GM18520 (cell line): Measurements from ENCODE around the gene KCNIP2.

Experiments
- ATAC-seq: cut with Tn5 transposase; IDR thresholded peaks from one replicate; pipeline ENCODE4 v1.9.1; 2021; ENCODE audit not compliant: unreplicated experiment

KCNIP2 gene

GRCh38 chr10:101785801-101786200 lies 57.8 kb downstream of the KCNIP2 start:
- ATAC-seq: no peak

- no peak for ATAC-seq
Observed at GRCh38 chr10:101784558-101784957, 59.0 kb downstream of the KCNIP2 start.

DNA sequence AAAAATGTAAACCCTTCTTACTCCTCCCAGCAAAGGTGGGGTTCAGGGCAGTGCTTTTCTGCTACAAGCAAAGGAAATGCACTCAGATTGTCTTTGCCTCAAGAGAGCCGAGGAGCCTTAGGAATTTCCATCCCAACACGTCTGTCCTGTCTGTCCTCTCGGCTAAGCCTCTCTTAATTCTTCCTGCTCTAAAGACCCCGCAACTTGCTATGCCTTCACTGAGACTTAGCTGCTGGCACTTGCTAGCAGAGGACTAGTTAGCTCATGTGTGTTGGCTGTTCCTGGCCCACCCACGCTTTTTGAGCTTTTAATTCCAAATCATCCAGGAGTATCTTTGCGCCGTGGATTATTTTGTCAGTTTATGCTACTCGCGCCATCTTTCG lies 59.9 kb downstream of the KCNIP2 start:
- ATAC-seq: no peak

GRCh38 chr10:101782811-101783735 lies 60.5 kb downstream of the KCNIP2 start, which contains the start of gene NPM3:
Gene NPM3, minus strand, starts transcription at chr10:101783446. Its CDS starts 56 bp downstream, at chr10:101783390.
- ATAC-seq: peak; percentile 41

- ATAC-seq: no peak
Observed at GRCh38 chr10:101781984-101782810, 61.4 kb downstream of the KCNIP2 start.

- no peak for ATAC-seq
Observed at GRCh38 chr10:101781655-101781983, 62.0 kb downstream of the KCNIP2 start.

DNA sequence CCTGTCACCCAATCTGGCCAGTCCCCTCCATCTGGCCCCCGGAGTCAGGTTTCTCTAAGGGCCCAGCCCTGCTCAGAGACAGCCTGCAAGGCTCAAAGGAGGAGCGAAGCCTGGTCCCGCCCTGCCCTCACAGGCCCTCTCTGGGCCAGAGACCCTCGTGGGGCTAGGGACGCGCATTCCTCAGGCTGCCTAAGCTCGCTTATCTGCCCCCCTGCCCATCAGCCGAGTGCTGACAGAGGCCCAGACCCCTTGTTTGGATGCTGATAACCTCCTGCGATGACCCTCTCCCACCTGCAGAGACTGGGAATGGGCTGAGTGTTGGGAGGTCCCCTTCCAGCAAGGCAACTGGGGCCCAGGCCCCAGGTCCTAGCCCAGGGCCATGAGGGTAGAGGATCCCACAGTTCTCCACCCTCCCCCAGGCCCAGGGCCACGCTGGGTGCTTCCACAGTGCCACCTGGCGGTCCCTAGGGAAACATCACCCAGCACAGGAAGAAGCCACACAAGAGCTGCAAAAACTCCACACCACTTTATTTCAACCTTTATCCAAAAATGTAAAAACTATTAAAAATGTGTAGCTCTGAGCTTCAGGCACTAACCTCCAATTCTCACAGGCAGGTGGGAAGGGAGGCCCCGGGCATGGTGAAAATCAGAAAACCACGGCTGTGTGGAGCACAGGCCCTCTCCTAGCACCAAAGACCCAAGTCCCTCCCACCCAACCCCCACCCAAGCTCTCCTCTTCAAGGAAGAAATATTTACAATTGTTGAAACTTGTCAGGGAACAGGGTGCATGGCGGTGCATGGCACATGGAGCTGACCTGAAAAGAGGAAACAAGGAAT lies 62.6 kb downstream of the KCNIP2 start:
- no peak for ATAC-seq

DNA sequence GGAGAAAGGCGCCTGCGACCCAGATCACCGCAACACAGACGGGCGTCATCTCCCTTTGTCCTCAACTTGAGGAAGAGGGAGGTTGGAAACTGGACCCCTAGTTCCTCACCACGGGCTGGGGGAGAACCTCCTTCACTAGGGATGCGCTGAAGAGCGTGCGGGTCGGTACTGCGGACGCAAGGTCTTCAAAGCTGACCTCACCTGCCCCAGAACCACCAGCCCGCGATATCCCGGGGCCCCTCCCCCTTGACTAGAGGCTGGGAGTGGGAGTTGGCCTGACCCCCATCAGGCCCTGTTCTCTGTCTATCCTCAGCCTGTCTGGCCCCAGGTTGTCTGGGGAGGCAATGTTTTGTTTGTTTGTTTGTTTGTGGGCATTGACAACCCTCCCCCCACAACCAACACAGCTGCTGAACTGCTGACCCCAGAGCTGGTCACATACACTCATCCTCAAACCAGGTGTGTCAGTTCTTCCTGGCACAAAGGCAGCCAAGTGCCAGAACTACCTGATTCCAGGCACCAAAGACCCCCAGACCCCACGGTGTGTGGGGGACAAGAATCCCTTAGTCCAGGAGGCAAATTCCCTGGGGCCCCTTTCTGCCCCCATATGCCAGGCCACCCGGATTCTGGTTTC lies 63.3 kb downstream of the KCNIP2 start:
- no peak for ATAC-seq

- peak; percentile 52 for ATAC-seq
Observed at GRCh38 chr10:101779544-101780186, 63.9 kb downstream of the KCNIP2 start.

GRCh38 chr10:101778781-101779543 lies 64.6 kb downstream of the KCNIP2 start:
- ATAC-seq: no peak

- ATAC-seq: no peak
Observed at GRCh38 chr10:101778151-101778780, 65.3 kb downstream of the KCNIP2 start.

- no peak for ATAC-seq
Observed at GRCh38 chr10:101777619-101778145, 65.9 kb downstream of the KCNIP2 start.

- ATAC-seq: no peak
Observed at GRCh38 chr10:101776161-101776817, 67.3 kb downstream of the KCNIP2 start.
